GM23338 (cell line): Measurements from ENCODE around the gene INAFM1. TPM values are rescaled to one million over a fixed set of nuclear protein-coding genes. Genes with fewer than 3 reads are reported as not detected.

Source experiments
- ATAC-seq: fragments of 200-7000 bp; cut with Tn5 transposase; 3 replicates; pipeline ENCODE4 v1.9.1; 2020
- DNase-seq: peaks from one replicate; pipeline ENCODE4 v3.0.0-alpha.2; 2015; ENCODE audit warnings: low spot score
- H2AFZ ChIP-seq: fragments of 200-600 bp; sonication (generic); 2 replicates; pipeline ENCODE4 v1.8.0; 2016; ENCODE audit warnings: antibody characterized with exemption, mild to moderate bottlenecking, moderate library complexity
- H3F3A ChIP-seq: fragments of 200-600 bp; sonication (generic); replicated peaks from 2 replicates; pipeline ENCODE4 v1.8.0; 2017; ENCODE audit warnings: antibody characterized with exemption, mixed run types, low read depth
- H3K27ac ChIP-seq: fragments of 200-600 bp; sonication (generic); 2 replicates; pipeline ENCODE4 v1.6.1; 2016; ENCODE audit warnings: low read depth
- H3K27me3 ChIP-seq: fragments of 200-600 bp; sonication (generic); 2 replicates; pipeline ENCODE4 v1.8.0; 2016; ENCODE audit warnings: mild to moderate bottlenecking, mixed run types, moderate library complexity; ENCODE audit not compliant: insufficient read depth
- H3K36me3 ChIP-seq: fragments of 200-600 bp; sonication (generic); 2 replicates; pipeline ENCODE4 v1.8.0; 2016; ENCODE audit warnings: mild to moderate bottlenecking; ENCODE audit not compliant: insufficient read depth
- H3K4me1 ChIP-seq: fragments of 200-600 bp; sonication (generic); 2 replicates; pipeline ENCODE4 v1.8.0; 2016; ENCODE audit warnings: mild to moderate bottlenecking, moderate library complexity; ENCODE audit not compliant: insufficient read depth
- H3K4me2 ChIP-seq: fragments of 200-600 bp; sonication (generic); 2 replicates; pipeline ENCODE4 v1.7.1; 2017; ENCODE audit warnings: mixed run types
- H3K4me3 ChIP-seq: fragments of 200-600 bp; sonication (generic); 2 replicates; pipeline ENCODE4 v1.6.1; 2016; ENCODE audit warnings: mixed run types
- H3K79me2 ChIP-seq: fragments of 200-600 bp; sonication (generic); replicated peaks from 2 replicates; pipeline ENCODE4 v1.8.0; 2017; ENCODE audit warnings: mild to moderate bottlenecking; ENCODE audit not compliant: insufficient read depth
- H3K9me2 ChIP-seq: fragments of 200-600 bp; sonication (generic); 2 replicates; pipeline ENCODE4 v1.8.0; 2017; ENCODE audit not compliant: insufficient read depth
- H4K20me1 ChIP-seq: fragments of 200-600 bp; sonication (generic); replicated peaks from 2 replicates; pipeline ENCODE4 v1.8.0; 2017; ENCODE audit warnings: mild to moderate bottlenecking; ENCODE audit not compliant: insufficient read depth
- H3K27ac Mint-ChIP-seq: 2 replicates; pipeline ENCODE4 v1.8.0; 2020; ENCODE audit warnings: inconsistent platforms, mild to moderate bottlenecking, moderate library complexity, mixed read lengths
- H3K27me3 Mint-ChIP-seq: 3 replicates; pipeline ENCODE4 v1.8.0; 2022; ENCODE audit warnings: low read depth, mild to moderate bottlenecking, moderate library complexity, mixed read lengths, inconsistent platforms; ENCODE audit not compliant: insufficient read depth, poor library complexity
- H3K36me3 Mint-ChIP-seq: 3 replicates; pipeline ENCODE4 v1.8.0; 2021; ENCODE audit warnings: low read depth, mild to moderate bottlenecking, inconsistent platforms, moderate library complexity, mixed read lengths
- H3K4me1 Mint-ChIP-seq: 3 replicates; pipeline ENCODE4 v1.8.0; 2020; ENCODE audit warnings: mild to moderate bottlenecking, inconsistent platforms, mixed read lengths
- H3K4me3 Mint-ChIP-seq: 3 replicates; pipeline ENCODE4 v1.8.0; 2021; ENCODE audit warnings: moderate library complexity, mild to moderate bottlenecking, inconsistent platforms, mixed read lengths
- H3K9me3 Mint-ChIP-seq: 3 replicates; pipeline ENCODE4 v1.8.0; 2020; ENCODE audit warnings: moderate library complexity, mild to moderate bottlenecking, inconsistent platforms, mixed read lengths
- EZH2 ChIP-seq: fragments of 200-600 bp; sonication (generic); IDR thresholded peaks from one replicate; pipeline ENCODE4 v1.8.0; 2017; ENCODE audit warnings: antibody characterized with exemption, mild to moderate bottlenecking, low read depth; ENCODE audit not compliant: unreplicated experiment
- EZH2phosphoT487 ChIP-seq: fragments of 200-600 bp; sonication (generic); IDR thresholded peaks from one replicate; pipeline ENCODE4 v1.8.1; 2018; ENCODE audit warnings: antibody characterized with exemption; ENCODE audit not compliant: unreplicated experiment
- NANOG ChIP-seq: IDR thresholded peaks from 2 replicates; pipeline ENCODE4 v1.6.1; 2016; ENCODE audit warnings: antibody characterized with exemption, borderline replicate concordance
- POLR2AphosphoS5 ChIP-seq: IDR thresholded peaks from 2 replicates; pipeline ENCODE4 v1.6.1; 2016; ENCODE audit warnings: antibody characterized with exemption, low read depth
- STAT1 ChIP-seq: IDR thresholded peaks from one replicate; pipeline ENCODE4 v1.6.1; 2016; ENCODE audit warnings: antibody characterized with exemption; ENCODE audit not compliant: unreplicated experiment
- polyA plus RNA-seq: library from polyadenylated mRNA; unstranded; fragments of >200 nt; fragmentation: Nextera tagmentation; extraction: Ambion mirVana; gene quantifications from 2 replicates; pipeline ENCODE4 v1.2.1, GENCODE V29; 2016
- total RNA-seq: library from RNA; depleted of rRNA; stranded (reverse); fragments of >200 nt; shearing (Covaris generic); gene quantifications from 2 replicates; pipeline ENCODE4 v1.2.3, GENCODE V29; 2014
- TF ChIP-seq, protein P1 (sequence below): IDR thresholded peaks from one replicate; pipeline ENCODE4 v1.6.1; 2018; ENCODE audit warnings: antibody characterized with exemption; ENCODE audit not compliant: unreplicated experiment
- TF ChIP-seq, protein P2 (sequence below): fragments of 250-450 bp; sonication (Bioruptor Pico); IDR thresholded peaks from 2 replicates; pipeline ENCODE4 v1.5.0; 2020; ENCODE audit warnings: mild to moderate bottlenecking, moderate library complexity
- TF ChIP-seq, protein P3 (sequence below), 2 experiments: fragments of 200-600 bp in 1 of 2; sonication (generic) in 1 of 2; conservative IDR thresholded peaks; 2 replicates each; pipeline versions ENCODE4 v1.5.1 to v1.6.1; 2016 to 2017; ENCODE audit warnings: antibody characterized with exemption in 2 of 2, low read depth in 2 of 2, mild to moderate bottlenecking in 2 of 2, moderate library complexity in 1 of 2
- TF ChIP-seq, protein P4 (sequence below): IDR thresholded peaks from 2 replicates; pipeline ENCODE4 v1.6.1; 2016; ENCODE audit warnings: antibody characterized with exemption

INAFM1 gene
- total and polyA plus RNA-seq, 2 experiments from 2014 or later, result 2.9 to 10.2 TPM

DNA sequence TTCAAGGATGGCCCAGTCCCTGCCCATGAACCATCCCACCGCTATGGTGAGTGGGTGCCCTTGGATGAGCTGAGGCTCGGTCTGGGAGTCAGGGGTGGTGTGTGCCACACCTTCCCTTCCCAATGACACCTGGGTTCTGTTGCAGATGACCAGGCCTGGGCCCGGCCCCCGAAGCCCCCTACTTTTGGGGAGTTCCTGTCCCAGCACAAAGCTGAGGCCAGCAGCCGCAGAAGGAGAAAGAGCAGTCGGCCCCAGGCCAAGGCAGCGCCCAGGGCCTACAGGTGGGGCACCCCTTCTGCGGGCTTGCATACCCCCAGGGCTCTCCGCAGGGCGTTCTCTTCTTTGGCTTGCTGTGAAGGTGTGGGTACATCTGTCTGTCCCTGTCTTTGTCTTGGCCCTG is 4.3 kb upstream of the INAFM1 start:
- H2AFZ ChIP-seq, result no peak overlapping the region
- H3K36me3 ChIP-seq, result no peaks in the 10 kb centered on the region
- H4K20me1 ChIP-seq, result peaks cover 3% of the 10 kb centered on the region; the same call in 1 of the 2 replicates
- Mint-ChIP-seq H3K27ac (no peak overlapping the region), H3K4me3 (no peak overlapping the region; the same call in 2 of the 3 replicates), H3K27me3 (peaks cover 32% of the 10 kb centered on the region), H3K36me3 (peaks cover 40% of the 10 kb centered on the region), H3K4me1 (peaks cover 18% of the 10 kb centered on the region), H3K9me3 (no peaks in the 10 kb centered on the region; the same call in 2 of the 3 replicates)
- H3K9me2 ChIP-seq, result no peaks in the 10 kb centered on the region
- peaks cover 3% of the 10 kb centered on the region for H3K27me3 ChIP-seq
- H3K4me2 ChIP-seq, result no peak overlapping the region
- peaks cover 11% of the 10 kb centered on the region; the same call in 1 of the 2 replicates for H3K4me1 ChIP-seq
- H3K4me3 ChIP-seq, result no peak overlapping the region
- peaks cover 18% of the 10 kb centered on the region for H3F3A ChIP-seq
- no peaks in the 10 kb centered on the region for H3K79me2 ChIP-seq
- TF ChIP-seq, protein P1, sequence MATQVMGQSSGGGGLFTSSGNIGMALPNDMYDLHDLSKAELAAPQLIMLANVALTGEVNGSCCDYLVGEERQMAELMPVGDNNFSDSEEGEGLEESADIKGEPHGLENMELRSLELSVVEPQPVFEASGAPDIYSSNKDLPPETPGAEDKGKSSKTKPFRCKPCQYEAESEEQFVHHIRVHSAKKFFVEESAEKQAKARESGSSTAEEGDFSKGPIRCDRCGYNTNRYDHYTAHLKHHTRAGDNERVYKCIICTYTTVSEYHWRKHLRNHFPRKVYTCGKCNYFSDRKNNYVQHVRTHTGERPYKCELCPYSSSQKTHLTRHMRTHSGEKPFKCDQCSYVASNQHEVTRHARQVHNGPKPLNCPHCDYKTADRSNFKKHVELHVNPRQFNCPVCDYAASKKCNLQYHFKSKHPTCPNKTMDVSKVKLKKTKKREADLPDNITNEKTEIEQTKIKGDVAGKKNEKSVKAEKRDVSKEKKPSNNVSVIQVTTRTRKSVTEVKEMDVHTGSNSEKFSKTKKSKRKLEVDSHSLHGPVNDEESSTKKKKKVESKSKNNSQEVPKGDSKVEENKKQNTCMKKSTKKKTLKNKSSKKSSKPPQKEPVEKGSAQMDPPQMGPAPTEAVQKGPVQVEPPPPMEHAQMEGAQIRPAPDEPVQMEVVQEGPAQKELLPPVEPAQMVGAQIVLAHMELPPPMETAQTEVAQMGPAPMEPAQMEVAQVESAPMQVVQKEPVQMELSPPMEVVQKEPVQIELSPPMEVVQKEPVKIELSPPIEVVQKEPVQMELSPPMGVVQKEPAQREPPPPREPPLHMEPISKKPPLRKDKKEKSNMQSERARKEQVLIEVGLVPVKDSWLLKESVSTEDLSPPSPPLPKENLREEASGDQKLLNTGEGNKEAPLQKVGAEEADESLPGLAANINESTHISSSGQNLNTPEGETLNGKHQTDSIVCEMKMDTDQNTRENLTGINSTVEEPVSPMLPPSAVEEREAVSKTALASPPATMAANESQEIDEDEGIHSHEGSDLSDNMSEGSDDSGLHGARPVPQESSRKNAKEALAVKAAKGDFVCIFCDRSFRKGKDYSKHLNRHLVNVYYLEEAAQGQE, result no peak
- TF ChIP-seq STAT1, result no peak
- DNase-seq (no peak), ATAC-seq (no peak)
- H3K27ac ChIP-seq, result no peak overlapping the region

DNA sequence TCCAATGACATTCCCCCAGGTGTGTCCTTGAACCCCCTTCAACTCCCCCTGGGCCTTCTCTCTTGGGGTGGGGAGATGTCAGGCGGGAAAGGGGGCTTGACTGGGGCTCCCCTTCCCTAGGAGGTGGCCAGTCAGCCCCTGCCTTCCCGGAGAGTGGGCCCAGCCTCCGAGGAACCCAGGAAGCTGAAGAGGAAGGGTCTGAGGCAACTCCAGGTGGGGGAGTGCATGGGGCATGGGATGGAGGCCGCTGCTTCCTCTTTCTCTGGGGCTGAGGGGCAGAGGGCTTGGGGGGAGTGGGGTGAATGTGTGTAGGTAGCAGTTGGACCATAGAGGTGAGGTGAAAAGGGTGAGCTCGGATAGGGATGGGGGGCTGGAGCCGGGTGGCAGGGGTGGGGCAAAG is 2.7 kb upstream of the INAFM1 start:
- Histone ChIP-seq H3K36me3 (no peaks in the 10 kb centered on the region), H3K4me2 (peak overlapping the region; percentile 95), H3K4me1 (peaks cover 11% of the 10 kb centered on the region; the same call in 1 of the 2 replicates), H2AFZ (no peak overlapping the region), H3F3A (peaks cover 20% of the 10 kb centered on the region), H3K79me2 (no peaks in the 10 kb centered on the region), H4K20me1 (peaks cover 3% of the 10 kb centered on the region), H3K27me3 (peaks cover 8% of the 10 kb centered on the region), H3K27ac (no peak overlapping the region), H3K4me3 (peak overlapping the region; percentile 83), H3K9me2 (no peaks in the 10 kb centered on the region)
- no peak for ATAC-seq
- no peak for DNase-seq
- Mint-ChIP-seq H3K36me3 (peaks cover 35% of the 10 kb centered on the region), H3K9me3 (no peaks in the 10 kb centered on the region; the same call in 2 of the 3 replicates), H3K4me3 (peak overlapping the region; percentile 88), H3K4me1 (peaks cover 24% of the 10 kb centered on the region), H3K27me3 (peaks cover 37% of the 10 kb centered on the region), H3K27ac (no peak overlapping the region)
- TF ChIP-seq, protein P2, sequence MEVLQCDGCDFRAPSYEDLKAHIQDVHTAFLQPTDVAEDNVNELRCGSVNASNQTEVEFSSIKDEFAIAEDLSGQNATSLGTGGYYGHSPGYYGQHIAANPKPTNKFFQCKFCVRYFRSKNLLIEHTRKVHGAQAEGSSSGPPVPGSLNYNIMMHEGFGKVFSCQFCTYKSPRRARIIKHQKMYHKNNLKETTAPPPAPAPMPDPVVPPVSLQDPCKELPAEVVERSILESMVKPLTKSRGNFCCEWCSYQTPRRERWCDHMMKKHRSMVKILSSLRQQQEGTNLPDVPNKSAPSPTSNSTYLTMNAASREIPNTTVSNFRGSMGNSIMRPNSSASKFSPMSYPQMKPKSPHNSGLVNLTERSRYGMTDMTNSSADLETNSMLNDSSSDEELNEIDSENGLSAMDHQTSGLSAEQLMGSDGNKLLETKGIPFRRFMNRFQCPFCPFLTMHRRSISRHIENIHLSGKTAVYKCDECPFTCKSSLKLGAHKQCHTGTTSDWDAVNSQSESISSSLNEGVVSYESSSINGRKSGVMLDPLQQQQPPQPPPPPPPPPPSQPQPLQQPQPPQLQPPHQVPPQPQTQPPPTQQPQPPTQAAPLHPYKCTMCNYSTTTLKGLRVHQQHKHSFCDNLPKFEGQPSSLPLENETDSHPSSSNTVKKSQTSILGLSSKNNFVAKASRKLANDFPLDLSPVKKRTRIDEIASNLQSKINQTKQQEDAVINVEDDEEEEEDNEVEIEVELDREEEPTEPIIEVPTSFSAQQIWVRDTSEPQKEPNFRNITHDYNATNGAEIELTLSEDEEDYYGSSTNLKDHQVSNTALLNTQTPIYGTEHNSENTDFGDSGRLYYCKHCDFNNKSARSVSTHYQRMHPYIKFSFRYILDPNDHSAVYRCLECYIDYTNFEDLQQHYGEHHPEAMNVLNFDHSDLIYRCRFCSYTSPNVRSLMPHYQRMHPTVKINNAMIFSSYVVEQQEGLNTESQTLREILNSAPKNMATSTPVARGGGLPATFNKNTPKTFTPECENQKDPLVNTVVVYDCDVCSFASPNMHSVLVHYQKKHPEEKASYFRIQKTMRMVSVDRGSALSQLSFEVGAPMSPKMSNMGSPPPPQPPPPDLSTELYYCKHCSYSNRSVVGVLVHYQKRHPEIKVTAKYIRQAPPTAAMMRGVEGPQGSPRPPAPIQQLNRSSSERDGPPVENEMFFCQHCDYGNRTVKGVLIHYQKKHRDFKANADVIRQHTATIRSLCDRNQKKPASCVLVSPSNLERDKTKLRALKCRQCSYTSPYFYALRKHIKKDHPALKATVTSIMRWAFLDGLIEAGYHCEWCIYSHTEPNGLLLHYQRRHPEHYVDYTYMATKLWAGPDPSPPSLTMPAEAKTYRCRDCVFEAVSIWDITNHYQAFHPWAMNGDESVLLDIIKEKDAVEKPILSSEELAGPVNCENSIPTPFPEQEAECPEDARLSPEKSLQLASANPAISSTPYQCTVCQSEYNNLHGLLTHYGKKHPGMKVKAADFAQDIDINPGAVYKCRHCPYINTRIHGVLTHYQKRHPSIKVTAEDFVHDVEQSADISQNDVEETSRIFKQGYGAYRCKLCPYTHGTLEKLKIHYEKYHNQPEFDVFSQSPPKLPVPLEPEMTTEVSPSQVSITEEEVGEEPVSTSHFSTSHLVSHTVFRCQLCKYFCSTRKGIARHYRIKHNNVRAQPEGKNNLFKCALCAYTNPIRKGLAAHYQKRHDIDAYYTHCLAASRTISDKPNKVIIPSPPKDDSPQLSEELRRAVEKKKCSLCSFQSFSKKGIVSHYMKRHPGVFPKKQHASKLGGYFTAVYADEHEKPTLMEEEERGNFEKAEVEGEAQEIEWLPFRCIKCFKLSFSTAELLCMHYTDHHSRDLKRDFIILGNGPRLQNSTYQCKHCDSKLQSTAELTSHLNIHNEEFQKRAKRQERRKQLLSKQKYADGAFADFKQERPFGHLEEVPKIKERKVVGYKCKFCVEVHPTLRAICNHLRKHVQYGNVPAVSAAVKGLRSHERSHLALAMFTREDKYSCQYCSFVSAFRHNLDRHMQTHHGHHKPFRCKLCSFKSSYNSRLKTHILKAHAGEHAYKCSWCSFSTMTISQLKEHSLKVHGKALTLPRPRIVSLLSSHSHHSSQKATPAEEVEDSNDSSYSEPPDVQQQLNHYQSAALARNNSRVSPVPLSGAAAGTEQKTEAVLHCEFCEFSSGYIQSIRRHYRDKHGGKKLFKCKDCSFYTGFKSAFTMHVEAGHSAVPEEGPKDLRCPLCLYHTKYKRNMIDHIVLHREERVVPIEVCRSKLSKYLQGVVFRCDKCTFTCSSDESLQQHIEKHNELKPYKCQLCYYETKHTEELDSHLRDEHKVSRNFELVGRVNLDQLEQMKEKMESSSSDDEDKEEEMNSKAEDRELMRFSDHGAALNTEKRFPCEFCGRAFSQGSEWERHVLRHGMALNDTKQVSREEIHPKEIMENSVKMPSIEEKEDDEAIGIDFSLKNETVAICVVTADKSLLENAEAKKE (CRISPR knock-in tag), result no peak
- TF ChIP-seq STAT1, result no peak
- TF ChIP-seq, protein P3, sequence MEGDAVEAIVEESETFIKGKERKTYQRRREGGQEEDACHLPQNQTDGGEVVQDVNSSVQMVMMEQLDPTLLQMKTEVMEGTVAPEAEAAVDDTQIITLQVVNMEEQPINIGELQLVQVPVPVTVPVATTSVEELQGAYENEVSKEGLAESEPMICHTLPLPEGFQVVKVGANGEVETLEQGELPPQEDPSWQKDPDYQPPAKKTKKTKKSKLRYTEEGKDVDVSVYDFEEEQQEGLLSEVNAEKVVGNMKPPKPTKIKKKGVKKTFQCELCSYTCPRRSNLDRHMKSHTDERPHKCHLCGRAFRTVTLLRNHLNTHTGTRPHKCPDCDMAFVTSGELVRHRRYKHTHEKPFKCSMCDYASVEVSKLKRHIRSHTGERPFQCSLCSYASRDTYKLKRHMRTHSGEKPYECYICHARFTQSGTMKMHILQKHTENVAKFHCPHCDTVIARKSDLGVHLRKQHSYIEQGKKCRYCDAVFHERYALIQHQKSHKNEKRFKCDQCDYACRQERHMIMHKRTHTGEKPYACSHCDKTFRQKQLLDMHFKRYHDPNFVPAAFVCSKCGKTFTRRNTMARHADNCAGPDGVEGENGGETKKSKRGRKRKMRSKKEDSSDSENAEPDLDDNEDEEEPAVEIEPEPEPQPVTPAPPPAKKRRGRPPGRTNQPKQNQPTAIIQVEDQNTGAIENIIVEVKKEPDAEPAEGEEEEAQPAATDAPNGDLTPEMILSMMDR (conservative IDR thresholded peaks at IDR 0.05; ENCODE audit: low read depth in 2 of 2), result no peak
- TF ChIP-seq POLR2AphosphoS5, result no peak
- TF ChIP-seq NANOG, result no peak
- TF ChIP-seq, protein P4, sequence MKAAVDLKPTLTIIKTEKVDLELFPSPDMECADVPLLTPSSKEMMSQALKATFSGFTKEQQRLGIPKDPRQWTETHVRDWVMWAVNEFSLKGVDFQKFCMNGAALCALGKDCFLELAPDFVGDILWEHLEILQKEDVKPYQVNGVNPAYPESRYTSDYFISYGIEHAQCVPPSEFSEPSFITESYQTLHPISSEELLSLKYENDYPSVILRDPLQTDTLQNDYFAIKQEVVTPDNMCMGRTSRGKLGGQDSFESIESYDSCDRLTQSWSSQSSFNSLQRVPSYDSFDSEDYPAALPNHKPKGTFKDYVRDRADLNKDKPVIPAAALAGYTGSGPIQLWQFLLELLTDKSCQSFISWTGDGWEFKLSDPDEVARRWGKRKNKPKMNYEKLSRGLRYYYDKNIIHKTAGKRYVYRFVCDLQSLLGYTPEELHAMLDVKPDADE, result no peak
- TF ChIP-seq EZH2, result no peak
- TF ChIP-seq EZH2phosphoT487, result no peak
